Activated naive CD4-positive, alpha-beta T cell treated with anti-CD3 and anti-CD28 coated beads for 36 hours (primary cell): Measurements from ENCODE around the gene STAMBPL1. TPM values are rescaled to one million over a fixed set of nuclear protein-coding genes. Genes with fewer than 3 reads are reported as not detected.

Source experiments
- CTCF ChIA-PET: fragments of 350-600 bp; sonication (Branson Sonifier 250); formaldehyde crosslinking; loops from one replicate; lab custom pipeline; 2021; ENCODE audit warnings: antibody characterized with exemption; lab: Charles Lee
- DNase-seq: peaks from one replicate; pipeline ENCODE4 v3.0.0-alpha.2; 2020
- H3K27ac Mint-ChIP-seq: one replicate; pipeline ENCODE4 v1.8.0; 2021; ENCODE audit warnings: mild to moderate bottlenecking, mixed read lengths
- H3K27me3 Mint-ChIP-seq: one replicate; pipeline ENCODE4 v1.8.0; 2021; ENCODE audit warnings: low read depth, mixed read lengths
- H3K36me3 Mint-ChIP-seq: one replicate; pipeline ENCODE4 v1.8.0; 2021; ENCODE audit warnings: low read depth, mixed read lengths
- H3K4me1 Mint-ChIP-seq: one replicate; pipeline ENCODE4 v1.8.0; 2021; ENCODE audit warnings: low read depth, mixed read lengths
- H3K4me3 Mint-ChIP-seq: one replicate; pipeline ENCODE4 v1.8.0; 2021; ENCODE audit warnings: mild to moderate bottlenecking, moderate library complexity, mixed read lengths
- H3K9me3 Mint-ChIP-seq: one replicate; pipeline ENCODE4 v1.8.0; 2021; ENCODE audit warnings: mixed read lengths
- intact Hi-C: fragments of 100-400 bp; cut with micrococcal nuclease; formaldehyde crosslinking; loops from one replicate; pipeline ENCODE4 v1.15.1; 2023
- total RNA-seq, 2 experiments: library from RNA; stranded (reverse); gene quantifications; one replicate each; pipeline ENCODE4 v1.2.3, GENCODE V29; 2021

Gene STAMBPL1
- total RNA-seq, 2 experiments from 2014 or later = 23.2 to 23.6 TPM

DNA sequence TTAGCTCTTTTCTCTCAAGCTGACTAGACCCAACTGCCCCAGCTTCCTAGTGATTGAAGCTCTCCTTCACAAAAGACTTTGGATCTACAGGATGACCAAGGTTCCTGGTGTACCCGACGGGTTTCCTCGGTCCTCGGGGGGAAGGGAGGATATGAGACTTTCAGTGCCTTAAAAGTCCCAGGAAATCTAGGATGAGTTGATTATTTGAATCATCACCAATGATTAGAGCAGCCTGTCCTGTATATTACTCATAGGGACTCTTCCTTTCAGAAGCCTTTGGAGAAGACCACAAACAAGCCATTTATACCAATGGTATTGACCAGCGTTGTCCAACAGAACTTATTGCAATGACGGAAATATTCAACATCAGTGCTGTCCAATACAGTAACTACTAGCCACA lies 78.7 kb downstream of the STAMBPL1 start:
- Mint-ChIP-seq H3K27ac (no peak overlapping the region), H3K9me3 (no peaks in the 10 kb centered on the region), H3K4me1 (peaks cover 24% of the 10 kb centered on the region), H3K27me3 (no peaks in the 10 kb centered on the region), H3K4me3 (no peak overlapping the region), H3K36me3 (no peaks in the 10 kb centered on the region)
- CTCF ChIA-PET = interaction anchor here (0.9 kb wide), 1 partner anchor 127 kb away, joined by 3 read pairs; no protein-coding TSS in a partner anchor
- intact Hi-C loops = no loop called here
- DNase-seq = no peak

- no peaks in the 10 kb centered on the region for H3K9me3 Mint-ChIP-seq
Measured at GRCh38 chr10:88960802-88961201, 80.8 kb downstream of the STAMBPL1 start.

GRCh38 chr10:88961266-88961665 lies 81.2 kb downstream of the STAMBPL1 start:
- Mint-ChIP-seq H3K27ac (no peak overlapping the region), H3K4me3 (no peak overlapping the region)

More at GRCh38 chr10:88960802-88961201, 80.8 kb downstream of the STAMBPL1 start:
- Mint-ChIP-seq H3K27ac (no peak overlapping the region), H3K4me3 (no peak overlapping the region), H3K4me1 (peaks cover 24% of the 10 kb centered on the region), H3K27me3 (no peaks in the 10 kb centered on the region), H3K36me3 (no peaks in the 10 kb centered on the region)
- intact Hi-C loops = loop anchor here (1.0 kb wide), 3 partner anchors 14 to 40 kb away; partner anchors contain the start of gene FAS
- peak; percentile 32 for DNase-seq
- CTCF ChIA-PET = interaction anchor here (0.5 to 1.4 kb wide), 2 partner anchors 31 to 257 kb away, joined by 3 to 4 read pairs; no protein-coding TSS in a partner anchor

GRCh38 chr10:88962336-88962735 lies 82.3 kb downstream of the STAMBPL1 start:
- H3K4me3 Mint-ChIP-seq = no peak overlapping the region
- H3K9me3 Mint-ChIP-seq = no peaks in the 10 kb centered on the region
- CTCF ChIA-PET = interaction anchor here (0.9 to 1.4 kb wide), 3 partner anchors 28 to 256 kb away, joined by 3 read pairs; no protein-coding TSS in a partner anchor
- no peaks in the 10 kb centered on the region for H3K27me3 Mint-ChIP-seq
- DNase-seq = no peak
- H3K4me1 Mint-ChIP-seq = peaks cover 24% of the 10 kb centered on the region
- no peaks in the 10 kb centered on the region for H3K36me3 Mint-ChIP-seq
- intact Hi-C loops = no loop called here
- no peak overlapping the region for H3K27ac Mint-ChIP-seq

More at GRCh38 chr10:88961266-88961665, 81.2 kb downstream of the STAMBPL1 start:
- H3K4me1 Mint-ChIP-seq = peaks cover 24% of the 10 kb centered on the region
- no peak for DNase-seq
- H3K27me3 Mint-ChIP-seq = no peaks in the 10 kb centered on the region
- H3K36me3 Mint-ChIP-seq = no peaks in the 10 kb centered on the region
- intact Hi-C loops = loop anchor here (1.0 kb wide), 3 partner anchors 14 to 40 kb away; partner anchors contain the start of gene FAS
- no peaks in the 10 kb centered on the region for H3K9me3 Mint-ChIP-seq
- CTCF ChIA-PET = interaction anchor here (0.5 to 1.4 kb wide), 2 partner anchors 30 to 257 kb away, joined by 3 to 4 read pairs; no protein-coding TSS in a partner anchor

DNA sequence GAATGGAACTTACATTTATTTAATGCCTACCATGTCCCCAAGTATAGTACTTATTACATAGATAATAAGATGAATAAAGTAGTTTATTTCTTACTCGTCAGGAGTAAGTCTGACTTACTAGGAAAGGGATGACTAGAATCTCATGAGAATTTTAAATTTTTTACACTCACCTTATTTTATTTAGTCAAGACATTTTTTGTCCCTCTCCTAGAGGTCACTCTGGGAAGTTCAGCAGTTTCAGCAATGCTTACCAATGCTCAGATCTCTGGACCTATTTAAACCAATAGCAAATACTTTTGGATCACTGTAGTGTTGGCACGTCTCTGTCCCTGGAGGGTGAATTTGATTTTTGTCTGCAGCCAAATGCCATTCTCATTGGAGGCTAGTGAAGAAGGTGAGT lies 83.3 kb downstream of the STAMBPL1 start:
- DNase-seq = no peak
- Mint-ChIP-seq H3K27ac (no peak overlapping the region), H3K4me3 (no peak overlapping the region), H3K36me3 (no peaks in the 10 kb centered on the region), H3K9me3 (no peaks in the 10 kb centered on the region), H3K4me1 (peaks cover 24% of the 10 kb centered on the region), H3K27me3 (no peaks in the 10 kb centered on the region)
- CTCF ChIA-PET = interaction anchor here (0.8 to 1.1 kb wide), 3 partner anchors 9 to 128 kb away, joined by 3 read pairs; no protein-coding TSS in a partner anchor
- intact Hi-C loops = no loop called here

DNA sequence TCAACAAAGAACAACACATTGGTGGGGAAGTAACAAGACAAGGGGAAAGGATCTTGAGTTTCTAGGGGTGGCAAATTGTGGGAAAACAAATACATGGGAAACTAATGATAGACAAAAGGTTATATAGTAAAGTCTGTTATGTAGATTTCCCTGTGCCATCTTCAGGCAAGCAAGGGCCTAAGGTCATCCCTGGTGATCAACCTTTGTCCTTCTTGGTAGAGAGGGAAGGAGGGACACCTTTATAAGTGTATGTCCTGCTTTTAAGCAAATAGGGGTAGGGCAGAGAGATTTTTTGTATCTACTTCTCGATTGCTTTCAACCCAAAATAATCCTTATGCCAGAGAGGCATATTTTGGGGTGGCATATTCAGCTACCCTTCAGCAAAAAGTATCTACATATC lies 84.3 kb downstream of the STAMBPL1 start:
- H3K9me3 Mint-ChIP-seq = no peaks in the 10 kb centered on the region
- intact Hi-C loops = no loop called here
- no peaks in the 10 kb centered on the region for H3K27me3 Mint-ChIP-seq
- peaks cover 24% of the 10 kb centered on the region for H3K4me1 Mint-ChIP-seq
- no peak overlapping the region for H3K4me3 Mint-ChIP-seq
- H3K36me3 Mint-ChIP-seq = no peaks in the 10 kb centered on the region
- DNase-seq = no peak
- H3K27ac Mint-ChIP-seq = no peak overlapping the region
- CTCF ChIA-PET = interaction anchor here (0.6 to 1.0 kb wide), 2 partner anchors 31 to 253 kb away, joined by 3 read pairs; no protein-coding TSS in a partner anchor

- intact Hi-C loops = no loop called here
- no peak overlapping the region for H3K27ac Mint-ChIP-seq
- no peaks in the 10 kb centered on the region for H3K9me3 Mint-ChIP-seq
- no peaks in the 10 kb centered on the region for H3K27me3 Mint-ChIP-seq
- CTCF ChIA-PET = interaction anchor here (0.7 kb wide), 1 partner anchor 252 kb away, joined by 3 read pairs; no protein-coding TSS in a partner anchor
- H3K4me1 Mint-ChIP-seq = peaks cover 24% of the 10 kb centered on the region
- no peak overlapping the region for H3K4me3 Mint-ChIP-seq
- no peaks in the 10 kb centered on the region for H3K36me3 Mint-ChIP-seq
- DNase-seq = no peak
Measured at GRCh38 chr10:88964869-88965415, 84.9 kb downstream of the STAMBPL1 start.

GRCh38 chr10:88966797-88967196 lies 86.8 kb downstream of the STAMBPL1 start:
- no peak for DNase-seq
- Mint-ChIP-seq H3K36me3 (no peaks in the 10 kb centered on the region), H3K27ac (no peak overlapping the region), H3K9me3 (no peaks in the 10 kb centered on the region), H3K4me3 (no peak overlapping the region), H3K4me1 (peaks cover 9% of the 10 kb centered on the region), H3K27me3 (no peaks in the 10 kb centered on the region)
- CTCF ChIA-PET = no interaction called here
- intact Hi-C loops = no loop called here

- Mint-ChIP-seq H3K27ac (no peak overlapping the region), H3K27me3 (no peaks in the 10 kb centered on the region), H3K36me3 (no peaks in the 10 kb centered on the region), H3K4me3 (no peak overlapping the region), H3K9me3 (no peaks in the 10 kb centered on the region), H3K4me1 (no peaks in the 10 kb centered on the region)
- CTCF ChIA-PET = no interaction called here
- DNase-seq = no peak
- intact Hi-C loops = no loop called here
Measured at GRCh38 chr10:88968391-88968790, 88.3 kb downstream of the STAMBPL1 start.

- peaks cover 8% of the 10 kb centered on the region for H3K4me1 Mint-ChIP-seq
- no peaks in the 10 kb centered on the region for H3K36me3 Mint-ChIP-seq
- H3K27me3 Mint-ChIP-seq = no peaks in the 10 kb centered on the region
- no peak overlapping the region for H3K4me3 Mint-ChIP-seq
- no peak for DNase-seq
- no peaks in the 10 kb centered on the region for H3K9me3 Mint-ChIP-seq
- intact Hi-C loops = no loop called here
- no peak overlapping the region for H3K27ac Mint-ChIP-seq
- CTCF ChIA-PET = interaction anchor here (1.2 kb wide), 1 partner anchor 18 kb away, joined by 3 read pairs; no protein-coding TSS in a partner anchor
Measured at GRCh38 chr10:88971221-88972061, 91.4 kb downstream of the STAMBPL1 start.
